NCI-H2227 treated with DMSO at 0.1 percent for 48 hours (cell line): ENCODE measurements around the gene PLCB1.
"Not testable (repeated sequence)": the region's sequence is repeated elsewhere in the genome, so short reads cannot be mapped to it uniquely, and the experiment has no call there.

Source experiments
- DNase-seq: peaks from one replicate; lab custom pipeline; 2025; lab: John Stamatoyannopoulos, UW

The PLCB1 gene

DNA sequence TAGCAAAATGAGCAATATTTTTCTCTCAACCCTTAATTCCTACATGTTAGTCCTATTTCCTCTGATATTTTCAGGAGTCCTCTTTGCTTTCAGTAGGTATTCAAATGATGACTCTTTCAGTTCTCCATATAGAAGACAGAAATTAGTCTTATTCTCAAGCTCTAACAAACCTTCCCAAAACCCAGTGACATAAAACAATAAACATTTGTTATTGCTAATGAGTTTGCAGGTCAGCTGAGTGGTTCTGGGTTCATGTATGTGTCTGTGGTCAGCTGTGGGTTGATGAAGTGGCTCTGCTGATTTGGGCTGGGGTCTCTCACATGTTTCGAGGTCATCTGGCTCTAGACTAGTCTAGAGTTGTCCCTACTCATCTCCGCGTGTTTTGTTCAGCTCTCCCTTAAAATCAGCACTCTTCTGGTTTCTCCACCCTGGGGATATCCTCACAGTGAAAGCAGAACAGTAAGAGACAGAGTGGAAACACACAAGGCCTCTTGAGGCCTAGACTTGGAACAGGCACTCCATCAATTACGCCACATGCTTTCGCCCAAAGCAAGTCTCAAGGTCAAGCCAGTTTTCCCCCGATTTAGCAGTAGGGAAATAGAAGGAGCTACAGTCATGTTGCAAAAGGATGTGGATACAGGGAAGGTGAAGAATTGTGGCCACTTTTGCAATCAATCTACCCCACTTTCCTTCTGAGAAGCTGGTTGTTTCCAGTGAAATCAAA, 273.0 kb downstream of the PLCB1 start:
- no peak for DNase-seq

DNA sequence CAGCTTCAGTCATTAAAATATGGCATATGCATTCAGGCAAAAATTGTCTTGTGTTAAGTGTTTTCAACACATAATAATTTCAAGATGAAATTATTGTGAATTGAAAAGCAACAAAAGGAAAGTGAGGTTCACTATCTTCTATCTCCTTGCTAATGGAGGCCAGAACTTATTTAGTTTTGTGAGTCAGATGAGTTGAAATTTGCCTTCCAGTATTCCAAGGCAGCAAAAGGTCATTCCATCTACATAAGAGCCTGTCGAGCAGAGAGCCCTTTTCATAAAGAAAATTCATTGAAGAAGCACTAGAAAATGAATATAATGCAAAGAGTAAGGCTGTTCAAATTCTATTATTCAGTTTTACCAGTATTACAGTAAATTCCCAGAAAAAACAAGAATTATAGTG, 274.3 kb downstream of the PLCB1 start:
- no peak for DNase-seq

DNA sequence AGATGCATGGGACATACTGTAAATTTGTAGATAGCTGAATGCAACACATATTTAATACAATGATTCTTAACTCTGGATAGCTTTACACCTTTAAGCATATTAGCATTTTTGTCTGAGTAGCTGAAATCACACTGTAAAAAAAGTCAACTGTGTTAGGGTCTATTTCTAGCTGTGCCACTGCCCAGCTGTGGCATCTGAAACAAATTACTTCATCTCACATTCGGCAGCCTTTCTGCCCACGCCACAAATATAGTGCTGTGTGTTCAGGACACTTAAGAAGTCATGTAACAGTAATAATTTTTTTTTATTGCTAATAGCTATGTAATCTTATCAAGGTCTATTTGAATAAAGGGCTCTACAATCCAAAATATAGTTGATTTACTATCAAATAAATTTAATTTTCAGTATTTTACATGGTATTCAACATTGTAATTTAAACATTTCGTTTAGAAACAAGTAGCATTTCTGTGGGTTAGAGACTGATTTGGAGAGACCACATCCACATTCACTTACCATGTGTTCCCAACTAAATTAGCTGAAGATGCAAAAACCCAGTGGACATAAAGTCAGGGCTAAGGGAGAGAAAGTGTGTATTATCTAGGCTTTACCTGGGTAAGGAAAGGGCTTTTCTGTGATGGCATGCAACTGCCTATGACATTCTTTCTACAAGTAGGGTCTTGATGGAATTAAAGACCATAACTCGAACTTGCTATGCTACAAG, 276.7 kb downstream of the PLCB1 start:
- DNase-seq: no peak

DNA sequence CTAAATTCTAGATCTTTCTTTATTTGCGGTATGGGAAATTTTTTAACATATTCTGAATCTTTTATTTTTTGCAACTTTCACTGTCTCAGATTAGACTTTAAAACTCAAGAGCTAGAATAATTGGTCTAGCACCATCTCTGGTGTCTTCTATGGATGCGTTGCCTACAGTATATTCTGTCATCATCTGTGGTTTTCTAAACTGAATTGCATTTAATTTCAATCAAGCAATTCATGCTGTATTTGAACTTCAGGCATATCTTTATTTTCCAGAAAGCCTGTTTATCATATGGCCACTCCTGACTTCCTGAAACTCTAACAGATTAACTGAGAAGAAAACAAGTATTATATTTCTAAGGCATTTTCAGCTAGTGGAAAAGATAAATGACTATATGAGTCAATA, 281.6 kb downstream of the PLCB1 start:
- DNase-seq: no peak

DNA sequence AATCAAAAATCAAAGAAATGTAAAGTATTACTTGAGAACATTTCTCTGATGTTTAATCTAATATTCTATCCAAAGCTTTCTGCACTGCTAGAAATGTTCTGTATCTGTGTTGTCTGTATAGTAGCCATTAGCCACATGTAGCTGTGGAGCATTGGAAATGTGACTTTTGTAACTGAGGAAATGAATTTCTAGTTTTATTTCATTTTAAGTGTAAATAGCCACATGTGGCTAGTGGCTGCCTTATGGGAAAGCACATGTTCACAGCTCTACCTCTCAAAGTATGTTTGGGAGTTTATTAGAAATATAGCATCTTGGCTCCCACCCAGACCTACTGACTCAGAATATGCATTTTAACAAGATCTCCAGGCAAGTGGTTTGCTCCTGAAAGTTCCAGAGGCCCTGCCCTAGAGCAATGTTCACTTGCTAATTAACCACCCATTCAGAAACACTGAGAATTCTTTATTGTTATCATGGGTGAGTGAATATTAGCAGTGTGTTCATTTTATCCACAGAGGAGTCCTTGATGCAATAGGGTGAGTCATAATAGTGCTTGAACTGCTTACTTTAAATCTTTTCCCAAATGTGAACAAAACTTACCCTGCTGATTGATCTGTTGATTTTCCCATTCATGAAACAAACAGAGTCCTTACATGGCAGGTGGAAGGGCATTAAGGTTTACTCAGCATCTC, 282.7 kb downstream of the PLCB1 start:
- DNase-seq: no peak

DNA sequence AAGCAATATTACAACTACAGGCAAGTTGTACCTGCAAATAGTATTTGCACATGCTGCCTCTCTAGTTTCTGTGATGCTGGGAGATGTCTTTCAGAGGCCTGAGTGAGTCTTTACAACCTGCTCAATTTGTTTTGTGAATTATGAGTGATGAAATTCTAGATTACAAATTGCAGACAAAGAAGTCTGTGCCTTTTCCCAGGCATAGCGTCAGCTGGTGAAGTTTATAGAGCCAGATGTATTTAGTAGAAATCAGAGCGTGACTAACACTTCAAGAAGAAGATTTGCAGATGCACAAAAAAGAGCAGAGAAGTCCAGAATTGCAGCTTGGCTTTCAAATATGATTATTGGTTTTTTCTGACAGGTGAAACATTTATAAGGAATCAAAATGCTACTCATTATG, 289.9 kb downstream of the PLCB1 start:
- DNase-seq: no peak

DNA sequence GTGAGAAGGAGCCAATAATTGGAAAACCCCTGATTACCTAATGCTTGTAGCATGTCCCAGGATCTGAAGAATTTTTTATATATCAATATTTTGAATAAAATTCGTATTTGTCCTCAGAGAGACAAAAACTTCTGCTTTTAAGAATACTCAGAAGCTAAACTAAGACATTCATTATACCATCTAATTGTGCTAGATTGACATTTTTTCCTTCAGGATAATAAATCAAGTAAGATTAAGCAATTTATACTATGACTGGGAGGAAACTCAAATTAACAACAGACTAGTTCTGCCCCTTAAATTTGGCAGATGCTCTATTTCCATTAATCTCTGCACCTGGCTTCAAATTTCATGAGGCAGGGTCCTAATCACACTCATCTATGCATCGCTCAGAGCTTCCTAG, 291.4 kb downstream of the PLCB1 start:
- no peak for DNase-seq

DNA sequence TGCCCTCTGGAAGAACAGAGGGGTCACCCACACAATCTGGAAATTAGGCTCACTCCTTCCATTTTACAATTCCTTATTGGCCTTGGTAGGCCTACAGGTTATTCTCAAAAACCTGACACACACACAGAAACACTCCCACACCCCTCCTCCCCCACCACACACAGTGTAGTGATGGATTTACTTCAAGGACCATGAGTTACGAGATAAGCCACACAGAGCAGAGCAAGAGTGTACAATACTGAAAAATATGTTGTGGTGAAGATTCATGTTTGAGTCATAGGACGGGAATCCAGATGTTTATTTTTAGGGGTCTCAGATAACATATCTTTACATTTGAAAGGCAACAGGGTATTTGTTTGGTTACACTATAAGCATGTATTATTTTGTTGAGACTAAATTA, 291.9 kb downstream of the PLCB1 start:
- no peak for DNase-seq

DNA sequence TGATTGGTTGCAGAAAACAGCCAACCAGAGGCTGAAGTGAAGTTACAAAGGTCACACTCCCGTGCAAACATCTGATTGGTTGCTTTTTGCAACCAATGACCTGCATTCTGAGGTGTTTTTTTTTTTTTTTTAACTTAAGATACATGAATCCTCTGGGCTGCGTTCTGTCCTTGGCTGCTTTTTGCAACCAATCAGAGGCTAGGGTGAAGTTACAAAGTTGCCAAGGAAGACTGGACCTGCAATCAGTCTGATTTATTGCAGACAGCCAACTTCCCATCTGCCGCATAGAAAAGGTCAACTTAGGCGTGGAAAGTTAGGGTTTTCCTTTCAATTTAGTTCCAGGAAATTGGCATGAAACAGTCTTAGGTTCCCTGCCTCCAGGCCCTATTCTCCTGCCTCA, 292.9 kb downstream of the PLCB1 start:
- no peak for DNase-seq

DNA sequence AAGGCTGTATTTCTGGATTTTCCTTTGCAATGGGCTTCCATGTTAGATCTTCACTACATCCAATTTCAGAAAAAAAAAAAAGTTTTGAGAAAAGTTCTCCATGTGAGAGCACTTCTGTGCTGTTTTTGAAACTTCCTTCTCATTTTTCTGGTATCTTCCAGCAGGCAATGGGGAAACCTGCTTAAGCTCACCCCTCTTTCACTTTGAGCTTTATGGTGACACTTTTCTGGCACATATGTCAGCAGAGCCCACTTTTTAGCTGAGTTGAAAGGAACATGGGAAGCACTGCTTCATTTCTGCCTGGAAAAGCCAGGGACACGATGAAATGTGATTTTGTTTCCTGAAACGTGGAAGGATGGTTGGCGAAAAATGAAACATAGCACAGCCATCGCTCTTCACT, 293.7 kb downstream of the PLCB1 start:
- no peak for DNase-seq

DNA sequence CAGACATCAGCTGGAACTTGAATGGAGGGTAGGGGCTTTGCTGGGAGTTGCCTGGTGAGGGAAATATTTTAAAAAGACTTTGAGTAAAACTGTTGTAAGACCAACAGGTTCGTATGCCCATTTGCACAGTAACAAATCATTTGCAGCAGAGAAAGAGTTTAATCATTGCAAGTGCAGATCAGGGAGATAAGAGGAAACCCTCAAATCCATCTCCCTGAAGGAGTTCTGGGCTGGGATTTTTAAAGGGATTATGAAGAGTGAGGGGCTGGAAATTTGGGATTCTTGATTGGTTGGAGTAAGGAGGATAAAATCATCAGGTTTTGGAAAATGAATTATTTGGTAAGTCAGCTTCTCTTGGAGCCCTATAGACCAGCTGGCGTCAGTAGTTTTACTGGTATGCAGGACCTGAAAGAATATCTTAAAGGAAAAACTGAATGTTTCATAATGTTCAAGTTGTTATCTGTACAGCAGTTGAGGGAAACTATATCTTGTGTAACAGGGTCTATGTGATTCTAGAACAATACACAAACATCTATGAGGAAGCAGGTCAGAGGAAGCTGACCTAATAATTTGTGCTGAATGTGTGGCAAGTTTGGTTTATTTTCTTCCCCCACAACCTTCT, 295.5 kb downstream of the PLCB1 start:
- DNase-seq: no peak

DNA sequence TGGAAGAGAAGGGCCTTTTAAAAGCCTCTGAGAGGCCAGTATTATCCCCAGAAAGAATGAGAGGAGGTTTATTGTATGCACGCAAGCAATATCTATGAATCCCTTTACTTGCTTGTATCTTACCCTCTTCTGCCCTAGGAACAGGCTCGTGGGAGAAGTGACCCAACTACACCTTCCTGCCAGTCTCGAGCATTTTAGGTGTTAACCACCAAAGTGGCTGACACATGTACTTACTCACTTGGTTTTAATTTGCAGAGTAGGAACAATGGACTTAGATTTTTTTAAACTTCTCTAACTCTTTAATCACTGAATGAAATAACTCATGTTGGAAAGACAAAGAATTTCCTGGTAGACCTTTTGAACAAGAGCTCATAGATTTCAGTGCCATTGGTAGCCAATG, 296.9 kb downstream of the PLCB1 start:
- DNase-seq: no peak

DNA sequence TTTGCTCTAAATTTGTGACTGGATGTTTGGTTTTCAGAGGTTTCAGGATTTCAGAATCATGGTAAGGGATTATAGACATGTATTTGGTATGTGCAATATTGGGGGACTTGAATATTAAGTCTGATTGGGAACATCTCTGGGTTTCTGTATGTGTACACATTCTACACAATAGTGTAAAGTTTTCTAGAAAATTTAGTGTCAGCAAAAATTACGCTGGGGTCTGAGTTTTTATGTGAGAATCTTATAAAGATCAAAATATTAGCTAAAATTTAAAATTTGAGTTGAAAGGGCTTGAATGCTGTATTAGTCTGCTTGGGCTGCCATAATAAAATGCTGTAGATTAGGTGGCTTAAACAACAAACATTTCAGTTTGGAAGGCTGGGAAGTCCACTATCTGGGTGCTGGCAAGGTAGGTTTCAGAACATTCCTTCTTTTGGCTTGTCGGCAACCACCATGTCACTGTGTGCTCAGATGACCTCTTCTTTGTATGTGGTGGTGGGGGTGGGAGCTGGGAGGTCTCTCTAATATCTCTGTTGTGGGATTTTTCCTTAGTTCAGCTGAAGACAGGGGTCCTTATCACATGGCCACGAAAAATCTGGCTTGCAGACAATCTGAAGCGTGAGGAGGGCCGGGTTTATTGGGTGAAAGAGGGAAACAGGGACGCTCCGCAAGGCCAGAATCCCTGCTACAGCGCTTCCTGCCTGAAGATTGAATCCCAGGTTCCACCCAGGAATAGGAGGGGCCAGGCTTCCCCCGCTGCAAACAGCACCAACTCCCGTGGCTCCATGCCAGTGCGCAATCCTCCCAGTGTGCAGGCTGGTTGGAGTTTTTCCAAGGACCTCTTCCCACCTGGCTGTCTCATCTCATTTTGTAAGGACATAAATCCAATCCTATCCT, 299.7 kb downstream of the PLCB1 start:
- peak; percentile 75 for DNase-seq

DNA sequence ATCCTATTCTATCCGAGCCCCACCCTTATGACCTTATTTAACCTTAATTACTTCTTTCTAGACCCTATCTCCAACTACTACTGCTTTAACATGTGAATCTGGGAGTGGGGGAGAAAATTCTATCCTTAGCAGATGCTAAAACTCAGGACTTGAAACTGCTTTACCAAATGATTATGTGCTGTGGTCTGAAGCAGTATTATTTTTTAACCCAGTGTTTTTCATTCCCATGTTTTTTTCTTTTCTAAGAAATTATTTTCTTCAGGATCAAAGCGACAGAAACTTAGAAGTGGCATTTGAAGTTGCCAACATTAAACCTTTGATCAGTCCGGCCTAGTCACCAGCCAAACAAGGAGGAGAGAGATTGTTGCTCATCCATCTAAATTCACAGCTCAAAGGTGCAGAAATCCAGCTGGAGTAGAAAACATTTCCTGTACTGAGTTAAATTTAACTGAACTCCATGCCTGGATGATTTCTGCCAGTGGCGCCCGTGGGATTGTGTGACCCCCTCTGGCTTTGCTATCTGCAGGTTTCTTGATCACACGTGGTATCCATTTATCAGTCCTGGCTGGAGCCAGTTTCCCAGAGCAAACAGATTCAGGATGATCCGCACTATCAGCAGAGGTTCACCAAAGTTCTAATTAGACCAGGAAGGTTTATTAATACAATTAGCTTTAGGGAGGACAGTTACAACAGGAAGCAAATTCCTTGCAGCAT, 300.5 kb downstream of the PLCB1 start:
- DNase-seq: no peak

DNA sequence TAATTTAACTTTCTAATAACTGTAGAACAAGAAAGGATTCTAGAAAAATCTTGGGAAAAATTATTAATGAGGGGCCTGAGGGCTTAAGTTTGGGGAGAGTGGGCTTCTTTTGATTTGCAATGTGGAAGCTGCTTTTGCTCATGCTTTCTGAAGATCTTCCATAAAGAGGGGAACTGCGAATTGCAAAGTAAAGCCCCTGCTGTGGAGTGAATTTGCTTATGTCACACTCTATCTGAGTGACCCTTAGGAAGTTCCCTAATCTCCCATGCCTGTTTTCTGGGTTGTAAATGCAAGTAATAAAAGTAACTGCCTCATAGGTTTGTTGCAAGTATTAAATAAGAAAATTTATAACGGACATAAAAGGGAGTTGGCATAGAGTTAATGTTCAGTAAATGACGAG, 301.2 kb downstream of the PLCB1 start:
- no peak for DNase-seq

DNA sequence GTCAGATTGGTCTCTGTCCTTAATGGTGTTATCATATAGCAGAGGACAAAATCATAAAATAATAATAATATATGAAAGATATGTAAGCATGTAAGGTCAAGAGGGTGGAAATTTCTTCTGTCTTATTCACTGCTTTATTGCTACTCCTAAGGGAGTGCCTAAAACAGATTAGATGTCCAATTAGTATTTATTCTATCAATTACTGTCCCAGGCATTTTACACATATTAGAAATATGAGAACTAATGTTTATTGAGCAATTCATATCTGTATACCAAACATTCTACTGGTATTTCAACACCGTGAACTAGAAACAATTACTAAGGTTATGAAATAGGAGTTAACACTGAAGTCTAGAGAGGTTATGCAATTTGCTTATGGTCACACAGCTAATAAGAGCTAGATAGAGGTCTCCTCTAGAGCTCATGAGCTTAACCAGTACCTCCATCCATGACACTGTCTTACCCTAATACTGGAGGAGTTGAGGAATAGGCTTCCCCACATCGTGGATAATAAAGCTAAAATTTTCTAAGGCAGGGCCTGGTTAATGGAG, 302.3 kb downstream of the PLCB1 start:
- no peak for DNase-seq

DNA sequence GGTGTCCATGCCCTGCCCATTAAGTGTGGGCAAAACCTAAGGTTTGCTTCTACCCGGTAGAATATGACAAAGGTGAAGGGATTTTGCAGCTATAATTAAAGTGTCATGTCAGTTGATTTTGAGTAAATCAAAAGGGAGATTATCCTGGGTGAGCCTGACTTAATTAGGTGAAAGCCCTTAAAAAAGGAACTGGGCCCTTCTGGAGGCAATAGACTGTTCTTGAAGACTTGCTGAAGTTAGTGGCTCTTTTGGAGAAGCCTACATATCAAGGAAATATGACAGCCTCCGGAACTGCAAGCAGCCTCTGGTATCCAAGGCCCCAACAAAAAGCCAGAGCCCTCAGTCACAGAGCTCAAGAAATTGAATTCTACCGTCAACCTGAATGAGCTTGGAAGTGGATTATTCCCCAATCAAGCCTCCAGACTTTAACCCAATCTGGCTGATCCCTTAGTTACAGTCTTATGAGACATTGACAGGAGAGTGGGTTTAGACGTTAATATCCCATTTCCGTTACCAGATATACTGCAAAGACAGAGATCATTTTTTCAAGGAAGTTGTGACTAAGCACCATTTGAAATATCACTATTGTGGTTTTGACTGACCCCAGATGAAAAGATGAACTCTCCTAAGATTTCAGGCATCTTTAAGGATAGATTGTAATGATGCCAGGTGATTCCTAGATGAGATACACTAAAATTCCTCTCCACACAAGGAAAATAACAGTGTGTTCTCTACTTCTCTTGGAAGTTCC, 303.4 kb downstream of the PLCB1 start:
- DNase-seq: no peak

DNA sequence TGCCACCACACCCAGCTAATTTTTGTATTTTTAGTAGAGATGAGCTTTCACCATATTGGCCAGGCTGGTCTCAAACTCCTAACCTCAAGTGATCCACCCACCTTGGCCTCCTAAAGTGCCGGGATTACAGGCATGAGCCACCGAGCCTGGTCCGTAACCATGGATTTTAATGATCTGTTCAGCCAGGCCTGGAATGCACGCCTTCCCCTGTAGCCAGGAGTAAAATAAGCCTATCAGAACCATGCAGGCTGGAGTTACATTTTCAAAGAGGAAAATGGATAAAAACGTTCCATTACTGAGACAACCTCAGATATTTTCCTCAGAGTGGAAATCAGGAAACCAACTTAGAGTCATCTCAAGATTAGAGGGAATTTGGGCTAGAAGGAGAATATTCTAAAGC, 304.9 kb downstream of the PLCB1 start:
- DNase-seq: not testable (repeated sequence)

DNA sequence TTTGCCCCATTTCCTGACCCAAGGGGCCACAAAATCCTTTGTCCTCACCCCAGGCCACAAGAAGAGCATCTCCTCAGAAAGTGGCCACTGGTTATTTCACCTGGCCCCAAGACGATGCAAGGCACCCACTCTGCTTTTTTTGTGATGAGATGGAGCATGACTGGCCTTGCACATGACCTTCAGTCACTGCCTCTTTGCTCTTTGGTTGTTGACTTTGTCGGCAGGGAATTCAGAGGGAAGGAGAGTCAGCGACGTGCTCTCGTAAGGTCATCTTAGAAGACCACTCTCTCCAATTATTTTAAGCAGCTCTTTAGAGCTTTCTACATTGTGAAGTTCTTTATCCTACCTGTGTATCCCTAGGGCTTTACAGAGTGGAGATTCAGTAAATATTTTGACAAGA, 306.7 kb downstream of the PLCB1 start:
- no peak for DNase-seq

DNA sequence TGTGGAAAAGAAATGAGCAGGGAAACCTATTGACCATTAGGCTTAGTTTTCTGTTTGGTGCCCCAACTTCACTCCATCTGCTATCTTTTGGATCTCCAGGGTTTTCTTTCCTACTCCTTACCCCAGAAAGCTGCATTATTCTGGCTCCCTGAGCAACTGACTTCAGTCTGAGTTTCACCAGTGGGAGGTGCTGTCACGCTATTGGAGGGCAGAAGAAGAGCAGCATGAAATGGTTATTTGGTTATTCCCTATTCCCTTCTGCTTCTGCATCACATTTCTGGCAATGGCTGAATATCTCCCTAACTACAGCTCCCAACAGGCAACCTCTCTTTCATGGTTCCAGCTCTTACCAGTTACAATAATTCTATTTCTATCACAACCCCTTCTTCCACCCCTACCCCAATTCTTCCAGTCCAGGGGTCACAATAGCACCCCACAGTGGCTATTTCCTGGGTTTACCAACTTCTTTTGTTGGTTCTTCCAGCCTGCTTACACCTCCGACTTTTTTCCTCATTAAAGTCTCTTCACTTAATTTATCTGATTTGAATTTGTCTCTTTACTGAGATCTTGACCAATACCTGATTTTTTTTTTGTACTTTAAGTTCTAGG, 311.5 kb downstream of the PLCB1 start:
- no peak for DNase-seq
